IMR-90 (cell line): Measurements from ENCODE around the gene KIF1B.

Experiments used
- BHLHE40 ChIP-seq: fragments of 150-350 bp; IDR thresholded peaks from 2 replicates; pipeline ENCODE4 v1.6.1; 2016; ENCODE audit warnings: mild to moderate bottlenecking, low read depth, low read length
- CEBPB ChIP-seq: IDR thresholded peaks from 2 replicates; pipeline ENCODE4 v1.6.1; 2012; ENCODE audit warnings: low read depth, low read length, improper control_type of control experiment
- CTCF ChIP-seq: conservative IDR thresholded peaks from 2 replicates; pipeline ENCODE4 v1.5.1; 2012; ENCODE audit warnings: mild to moderate bottlenecking, low read depth, low read length, improper control_type of control experiment
- FOS ChIP-seq: fragments of 150-350 bp; IDR thresholded peaks from 2 replicates; pipeline ENCODE4 v1.6.1; 2016; ENCODE audit warnings: low read depth, low read length
- MAZ ChIP-seq: IDR thresholded peaks from 2 replicates; pipeline ENCODE4 v1.6.1; 2012; ENCODE audit warnings: low read depth, mild to moderate bottlenecking, low read length, improper control_type of control experiment, moderate library complexity, borderline replicate concordance
- MXI1 ChIP-seq: IDR thresholded peaks from 2 replicates; pipeline ENCODE4 v1.6.1; 2012; ENCODE audit warnings: low read depth, mild to moderate bottlenecking, low read length, moderate library complexity, borderline replicate concordance
- POLR2A ChIP-seq: IDR thresholded peaks from 2 replicates; pipeline ENCODE4 v1.6.1; 2012; ENCODE audit warnings: mild to moderate bottlenecking, low read depth, low read length
- RAD21 ChIP-seq: IDR thresholded peaks from 2 replicates; pipeline ENCODE4 v1.6.1; 2012; ENCODE audit warnings: low read length, improper control_type of control experiment
- RFX5 ChIP-seq: IDR thresholded peaks from 2 replicates; pipeline ENCODE4 v1.8.0; 2012; ENCODE audit warnings: low read depth, mild to moderate bottlenecking, low read length, moderate library complexity
- SMC3 ChIP-seq: fragments of 150-350 bp; IDR thresholded peaks from 2 replicates; pipeline ENCODE4 v1.6.1; 2016; ENCODE audit warnings: low read depth, mild to moderate bottlenecking, antibody characterized with exemption, low read length, moderate library complexity
- TF ChIP-seq, protein P1 (sequence below): fragments of 150-350 bp; IDR thresholded peaks from 2 replicates; pipeline ENCODE4 v1.6.1; 2017; ENCODE audit warnings: mild to moderate bottlenecking, antibody characterized with exemption, low read length, low read depth

GRCh38 chr1:10271869-10272268 lies 61.5 kb downstream of the KIF1B start:
- TF ChIP-seq BHLHE40 (no peak), CTCF (no peak), POLR2A (no peak), RAD21 (no peak), SMC3 (no peak), CEBPB (no peak), FOS (no peak), MXI1 (no peak), RFX5 (no peak), MAZ (no peak)
- TF ChIP-seq, protein P1, sequence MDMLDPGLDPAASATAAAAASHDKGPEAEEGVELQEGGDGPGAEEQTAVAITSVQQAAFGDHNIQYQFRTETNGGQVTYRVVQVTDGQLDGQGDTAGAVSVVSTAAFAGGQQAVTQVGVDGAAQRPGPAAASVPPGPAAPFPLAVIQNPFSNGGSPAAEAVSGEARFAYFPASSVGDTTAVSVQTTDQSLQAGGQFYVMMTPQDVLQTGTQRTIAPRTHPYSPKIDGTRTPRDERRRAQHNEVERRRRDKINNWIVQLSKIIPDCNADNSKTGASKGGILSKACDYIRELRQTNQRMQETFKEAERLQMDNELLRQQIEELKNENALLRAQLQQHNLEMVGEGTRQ = no peak
